Tibial artery (tissue), 4 donors: Measurements from ENCODE around the gene KRTAP4-16.
A peak's percentile ranks its signal among the peaks of the same experiment; 100 is the strongest.
"Not testable (repeated sequence)": the region's sequence is repeated elsewhere in the genome, so short reads cannot be mapped to it uniquely, and the experiment has no call there.

ENCODE experiments used
- DNase-seq, 2 donors: peaks; one replicate each; pipeline ENCODE4 v3.0.0-alpha.2; 2019
- H3K27ac ChIP-seq, 2 donors: fragments of 200-600 bp; sonication (generic) in 1 of 2; 1 replicate in 1 of 2; 2 replicates in 1 of 2; pipeline ENCODE4 v1.5.1; 2018 to 2019; ENCODE audit warnings: mild to moderate bottlenecking in 1 of 2
- H3K27me3 ChIP-seq, 2 donors: fragments of 200-600 bp; sonication (generic) in 1 of 2; one replicate each; pipeline versions ENCODE4 v1.5.1 to v1.6.0; 2016 to 2019
- H3K36me3 ChIP-seq, 3 donors: fragments of 200-600 bp; sonication (generic) in 2 of 3; one replicate each; pipeline ENCODE4 v1.5.1; 2016 to 2019; ENCODE audit warnings: mild to moderate bottlenecking in 2 of 3
- H3K4me1 ChIP-seq, 4 donors: fragments of 200-600 bp; sonication (generic) in 2 of 4; 1 replicate in 3 of 4; 2 replicates in 1 of 4; pipeline ENCODE4 v1.5.1; 2016 to 2019
- H3K4me3 ChIP-seq, 2 donors: fragments of 200-600 bp; sonication (generic) in 1 of 2; 1 replicate in 1 of 2; 2 replicates in 1 of 2; pipeline ENCODE4 v1.5.1; 2018 to 2019; ENCODE audit warnings: mild to moderate bottlenecking in 2 of 2
- H3K9me3 ChIP-seq, 3 donors: fragments of 200-600 bp; sonication (generic) in 1 of 3; one replicate each; pipeline ENCODE4 v1.5.1; 2016 to 2019
- intact Hi-C: fragments of 100-400 bp; cut with DNase I; formaldehyde crosslinking; loops from one replicate; pipeline ENCODE4 v1.15.0; 2023; ENCODE audit warnings: low total_unique reads
- TF ChIP-seq, protein P1 (sequence below), 2 experiments: fragments of 200-600 bp in 1 of 2; fragments of 450-650 bp in 1 of 2; IDR thresholded peaks; one replicate each; pipeline ENCODE4 v1.5.1; 2017 to 2019; ENCODE audit warnings: antibody characterized with exemption in 2 of 2, mild to moderate bottlenecking in 1 of 2, moderate library complexity in 1 of 2

The KRTAP4-16 gene

DNA sequence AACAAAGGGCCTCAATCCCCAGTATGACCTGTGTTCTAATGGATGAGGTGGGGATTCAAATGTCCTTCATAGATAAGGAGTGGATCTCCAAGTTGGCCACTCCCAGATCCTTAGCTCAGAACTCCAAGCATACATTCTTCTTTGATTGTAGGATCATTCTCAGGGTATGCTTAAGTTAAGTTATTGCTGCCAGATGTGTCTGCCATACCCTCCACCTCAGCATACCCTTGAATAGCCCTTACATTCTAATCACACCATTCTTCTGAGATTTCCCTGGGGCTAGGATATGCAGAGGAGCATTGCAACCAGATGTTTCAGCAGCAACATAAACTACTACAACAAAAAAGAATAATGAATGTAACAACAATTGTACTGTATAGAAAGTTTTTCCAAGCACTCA, 34.7 kb downstream of the KRTAP4-16 start:
- no peak overlapping the region for H3K27ac ChIP-seq
- TF ChIP-seq, protein P1, sequence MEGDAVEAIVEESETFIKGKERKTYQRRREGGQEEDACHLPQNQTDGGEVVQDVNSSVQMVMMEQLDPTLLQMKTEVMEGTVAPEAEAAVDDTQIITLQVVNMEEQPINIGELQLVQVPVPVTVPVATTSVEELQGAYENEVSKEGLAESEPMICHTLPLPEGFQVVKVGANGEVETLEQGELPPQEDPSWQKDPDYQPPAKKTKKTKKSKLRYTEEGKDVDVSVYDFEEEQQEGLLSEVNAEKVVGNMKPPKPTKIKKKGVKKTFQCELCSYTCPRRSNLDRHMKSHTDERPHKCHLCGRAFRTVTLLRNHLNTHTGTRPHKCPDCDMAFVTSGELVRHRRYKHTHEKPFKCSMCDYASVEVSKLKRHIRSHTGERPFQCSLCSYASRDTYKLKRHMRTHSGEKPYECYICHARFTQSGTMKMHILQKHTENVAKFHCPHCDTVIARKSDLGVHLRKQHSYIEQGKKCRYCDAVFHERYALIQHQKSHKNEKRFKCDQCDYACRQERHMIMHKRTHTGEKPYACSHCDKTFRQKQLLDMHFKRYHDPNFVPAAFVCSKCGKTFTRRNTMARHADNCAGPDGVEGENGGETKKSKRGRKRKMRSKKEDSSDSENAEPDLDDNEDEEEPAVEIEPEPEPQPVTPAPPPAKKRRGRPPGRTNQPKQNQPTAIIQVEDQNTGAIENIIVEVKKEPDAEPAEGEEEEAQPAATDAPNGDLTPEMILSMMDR (IDR thresholded peaks at IDR 0.05), result no peak
- peaks cover 0 to 12% (median 1%) of the 10 kb centered on the region in 4 donors for H3K4me1 ChIP-seq
- H3K27me3 ChIP-seq, result no peaks in the 10 kb centered on the region
- intact Hi-C loops, result no loop called here
- H3K4me3 ChIP-seq, result no peak overlapping the region
- no peak for DNase-seq
- no peaks in the 10 kb centered on the region for H3K36me3 ChIP-seq
- H3K9me3 ChIP-seq, result no peaks in the 10 kb centered on the region

DNA sequence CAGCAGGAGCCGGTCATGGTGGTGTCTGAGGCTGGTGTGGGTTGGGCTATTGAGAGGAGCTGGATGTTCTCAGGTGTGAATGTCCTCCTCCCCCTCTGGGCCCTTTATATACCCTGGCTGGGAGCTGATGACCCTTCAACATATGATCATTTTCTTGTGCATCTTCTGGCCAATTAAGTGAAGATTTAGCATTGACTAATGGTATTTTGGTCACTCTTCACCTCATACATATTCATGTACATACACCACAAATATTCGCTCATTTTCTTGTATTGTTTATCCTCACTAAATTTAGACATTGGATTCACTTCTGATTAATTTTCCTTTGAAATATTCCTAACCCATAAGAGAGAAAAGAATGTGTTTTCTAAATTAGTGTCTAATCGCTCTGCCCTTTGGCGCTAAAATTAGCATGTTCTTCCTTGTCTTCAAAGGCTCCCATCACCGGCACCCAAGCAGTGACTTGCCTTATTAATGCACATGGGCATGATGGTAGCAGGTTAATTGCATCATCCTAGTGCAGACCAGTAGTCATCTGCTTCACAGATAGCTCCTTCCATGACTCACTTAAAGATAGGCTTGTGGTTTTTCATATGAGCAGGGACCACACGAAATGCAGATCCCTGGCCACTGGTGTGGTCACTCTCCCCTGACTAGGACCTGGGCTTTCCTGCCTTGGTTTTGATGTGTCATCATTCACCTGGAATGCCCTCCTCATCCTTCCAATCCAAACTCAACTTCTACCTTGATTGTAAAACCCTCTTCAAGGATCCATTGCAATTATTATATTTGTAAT, 36.0 kb downstream of the KRTAP4-16 start, which contains the start of gene KRTAP2-4:
Gene KRTAP2-4, minus strand, starts transcription at position 51 of the 796 bp plus-strand sequence. Its CDS starts 34 bp downstream, at position 17.
- Histone ChIP-seq H3K27me3 (no peaks in the 10 kb centered on the region), H3K9me3 (no peaks in the 10 kb centered on the region), H3K36me3 (no peaks in the 10 kb centered on the region), H3K27ac (no peak within 1 kb of the TSS), H3K4me3 (no peak within 1 kb of the TSS), H3K4me1 (peaks cover 0 to 24% (median 7%) of the 10 kb centered on the region in 4 donors)
- TF ChIP-seq, protein P1 (IDR thresholded peaks at IDR 0.05), result no peak
- intact Hi-C loops, result no loop called here
- no peak for DNase-seq

DNA sequence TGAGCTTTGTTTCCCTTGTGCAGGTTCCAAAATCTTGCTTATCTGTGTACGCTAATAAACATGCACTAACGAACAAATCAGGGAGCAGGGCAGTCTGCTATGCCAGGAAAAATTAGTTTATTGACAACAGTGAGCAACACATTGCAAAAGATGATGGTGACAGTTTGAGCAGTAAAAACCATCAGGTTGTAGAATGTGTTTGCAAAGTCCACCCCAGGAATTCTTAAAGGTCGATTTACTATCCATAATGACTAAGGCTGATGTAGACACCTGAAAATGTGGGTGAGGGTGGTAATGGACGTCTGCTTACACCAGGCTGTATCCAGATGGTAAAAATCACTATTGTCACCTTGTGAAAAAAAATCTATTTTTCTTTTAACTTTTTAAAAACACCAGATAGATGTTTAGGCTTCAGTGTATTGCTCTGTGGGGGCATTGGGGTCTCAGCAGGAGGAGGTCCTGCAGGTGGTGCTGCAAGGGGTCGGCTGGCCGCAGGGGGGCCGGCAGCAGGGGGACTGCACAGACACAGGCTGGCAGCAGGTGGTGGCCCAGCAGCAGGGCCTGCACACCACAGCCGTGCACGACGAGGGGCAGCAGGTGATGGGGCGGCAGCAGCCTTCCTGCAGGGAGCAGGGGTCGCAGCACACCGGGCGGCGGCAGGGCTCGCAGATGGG, 36.9 kb downstream of the KRTAP4-16 start:
- not testable (repeated sequence) for DNase-seq

DNA sequence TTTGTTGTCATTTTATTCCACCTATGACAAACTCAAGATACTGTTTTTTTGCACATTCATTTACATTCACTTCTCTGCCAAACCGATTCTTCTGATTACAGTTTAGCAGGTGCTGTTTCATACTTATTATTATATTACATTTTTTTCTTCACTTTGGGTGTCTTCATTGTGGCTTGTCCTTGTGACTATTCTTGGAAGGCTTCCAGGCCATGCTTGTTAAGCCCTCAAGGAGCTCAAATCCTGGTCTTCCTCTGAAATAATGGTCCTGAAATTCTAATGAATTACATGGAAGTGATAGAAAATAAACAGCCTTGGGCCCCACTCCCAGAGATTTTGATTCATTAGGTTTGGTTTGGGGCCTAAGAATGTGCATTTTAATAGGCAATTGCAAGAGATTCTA, 37.7 kb downstream of the KRTAP4-16 start:
- peaks cover 0 to 34% (median 11%) of the 10 kb centered on the region in 4 donors for H3K4me1 ChIP-seq
- DNase-seq, result no peak
- TF ChIP-seq, protein P1 (IDR thresholded peaks at IDR 0.05), result no peak

More for the DNA sequence above, 36.9 kb downstream of the KRTAP4-16 start:
- H3K9me3 ChIP-seq, H3K4me3 ChIP-seq, H3K27ac ChIP-seq, H3K36me3 ChIP-seq, H3K27me3 ChIP-seq, intact Hi-C loops: not testable (repeated sequence)
- H3K4me1 ChIP-seq, result peaks cover 0 to 32% (median 9%) of the 10 kb centered on the region in 4 donors

DNA sequence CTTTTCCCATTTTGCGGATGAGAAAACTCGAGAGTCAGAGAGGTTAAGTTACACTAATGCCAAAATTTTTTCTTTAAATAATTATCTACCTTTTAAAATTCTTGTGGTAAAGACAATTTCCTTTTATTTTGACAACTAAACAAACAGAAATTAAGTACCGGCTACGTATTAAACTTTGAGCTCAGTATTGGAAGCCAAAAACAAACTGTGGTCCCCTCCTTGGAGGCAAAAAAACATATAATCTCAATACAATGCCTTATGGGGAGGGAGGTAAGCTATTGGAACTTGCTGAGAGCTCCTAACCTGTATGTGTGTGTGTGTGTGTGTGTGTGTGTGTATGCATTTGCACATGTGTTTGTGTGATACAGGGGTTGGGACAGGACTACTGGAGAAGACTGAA, 38.6 kb downstream of the KRTAP4-16 start:
- H3K4me3 ChIP-seq, result no peak overlapping the region
- TF ChIP-seq, protein P1 (IDR thresholded peaks at IDR 0.05), result no peak
- H3K36me3 ChIP-seq, result no peaks in the 10 kb centered on the region
- no peak for DNase-seq
- H3K27me3 ChIP-seq, result no peaks in the 10 kb centered on the region
- peaks cover 0 to 34% (median 11%) of the 10 kb centered on the region in 4 donors for H3K4me1 ChIP-seq
- intact Hi-C loops, result no loop called here
- H3K9me3 ChIP-seq, result no peaks in the 10 kb centered on the region
- H3K27ac ChIP-seq, result no peak overlapping the region

More for the DNA sequence above, 37.7 kb downstream of the KRTAP4-16 start:
- no peaks in the 10 kb centered on the region for H3K9me3 ChIP-seq
- H3K27ac ChIP-seq, result no peak overlapping the region
- H3K4me3 ChIP-seq, result no peak overlapping the region
- intact Hi-C loops, result no loop called here
- H3K27me3 ChIP-seq, result no peaks in the 10 kb centered on the region
- no peaks in the 10 kb centered on the region for H3K36me3 ChIP-seq

DNA sequence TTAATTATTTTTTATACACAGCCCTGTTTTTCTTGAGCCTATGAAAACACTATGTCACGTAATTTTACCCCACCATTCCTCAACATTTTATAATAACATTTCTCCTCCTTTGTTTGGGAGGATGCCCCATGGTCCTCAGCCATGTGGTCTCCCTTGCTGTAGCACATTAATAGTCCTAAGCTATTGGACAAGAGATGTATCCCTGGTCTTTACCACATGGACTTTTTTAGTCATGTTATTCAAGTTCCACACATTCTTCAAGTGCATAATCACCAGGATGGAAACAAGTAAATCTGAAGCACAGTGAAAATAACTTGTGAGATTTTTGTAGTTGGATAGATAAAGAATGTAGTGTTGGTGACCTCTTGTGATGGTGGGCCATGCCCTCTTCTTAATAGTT, 40.0 kb downstream of the KRTAP4-16 start:
- intact Hi-C loops, result no loop called here
- H3K36me3 ChIP-seq, result no peaks in the 10 kb centered on the region
- no peaks in the 10 kb centered on the region for H3K27me3 ChIP-seq
- H3K27ac ChIP-seq, result peak overlapping the region; percentile 57 to 65
- TF ChIP-seq, protein P1 (IDR thresholded peaks at IDR 0.05), result no peak
- H3K4me1 ChIP-seq, result peaks cover 0 to 34% (median 11%) of the 10 kb centered on the region in 4 donors
- H3K9me3 ChIP-seq, result no peaks in the 10 kb centered on the region
- no peak overlapping the region for H3K4me3 ChIP-seq
- no peak for DNase-seq
